Retinal pigment epithelial cell (primary cell): ENCODE data around the gene B9D1.

Experiments
- DNase-seq: peaks from one replicate; pipeline ENCODE4 v3.0.0-alpha.2; 2010; ENCODE audit warnings: low read depth
- H3K4me3 ChIP-seq: 2 replicates; pipeline ENCODE4 v1.5.1; 2011; ENCODE audit warnings: mild to moderate bottlenecking, low read length, control low read depth, moderate library complexity
- CTCF ChIP-seq: conservative IDR thresholded peaks from 2 replicates; pipeline ENCODE4 v1.5.1; 2011; ENCODE audit warnings: low read depth, low read length, control low read depth, inconsistent platforms

Gene B9D1, protein sequence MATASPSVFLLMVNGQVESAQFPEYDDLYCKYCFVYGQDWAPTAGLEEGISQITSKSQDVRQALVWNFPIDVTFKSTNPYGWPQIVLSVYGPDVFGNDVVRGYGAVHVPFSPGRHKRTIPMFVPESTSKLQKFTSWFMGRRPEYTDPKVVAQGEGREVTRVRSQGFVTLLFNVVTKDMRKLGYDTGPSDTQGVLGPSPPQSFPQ

DNA sequence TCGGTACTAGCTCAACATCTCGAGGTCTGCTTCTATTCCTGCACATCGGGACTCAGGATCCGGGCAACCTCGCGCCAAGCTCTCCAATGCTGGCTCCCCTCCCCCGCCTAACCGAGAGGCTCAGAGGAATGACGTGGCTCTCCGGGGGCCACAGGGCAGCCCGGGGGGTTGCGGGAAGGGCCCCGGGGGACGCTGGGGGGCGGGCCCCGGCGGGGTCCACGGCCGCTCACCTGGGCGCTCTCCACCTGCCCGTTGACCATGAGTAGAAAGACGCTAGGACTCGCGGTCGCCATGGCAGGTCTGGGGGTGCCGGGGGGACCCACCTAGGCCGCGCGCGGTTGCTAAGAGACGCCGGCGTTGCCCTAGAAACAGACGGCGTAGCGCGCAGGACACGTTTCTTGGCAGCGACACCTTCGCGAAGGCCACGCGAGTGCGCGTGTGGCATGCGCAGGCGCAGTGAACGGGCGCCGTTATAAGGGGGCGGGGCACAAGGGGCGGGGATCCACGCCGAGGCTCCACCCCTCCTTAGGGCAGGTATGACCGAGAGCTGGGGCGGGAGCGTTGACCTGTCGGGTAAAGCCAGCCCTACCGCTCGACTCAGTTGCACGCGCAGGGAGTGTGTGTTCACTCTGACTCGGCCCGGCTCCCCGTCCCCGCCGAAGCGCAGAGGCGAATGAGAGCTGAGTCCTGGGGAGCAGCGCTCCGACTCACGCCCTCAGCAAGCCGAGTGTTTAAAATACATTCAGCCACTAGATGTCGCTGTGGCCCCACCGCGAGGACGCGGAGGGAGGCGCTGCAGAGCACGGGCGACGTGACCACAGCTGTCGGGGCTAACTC is at the start of gene B9D1:
Gene B9D1 (minus strand): TSS at position 447 of the 837 bp plus-strand sequence. CDS start 154 bp downstream, at position 293.
- TF ChIP-seq CTCF, result peak; percentile 80

GRCh38 chr17:19411631-19412030 is 49.1 kb upstream of the B9D1 start:
- DNase-seq, result no peak

More for the DNA sequence above, at the start of gene B9D1:
- H3K4me3 ChIP-seq, result peak within 1 kb of the TSS; percentile 74
- peak; percentile 57 for DNase-seq

GRCh38 chr17:19410875-19411620 is 48.5 kb upstream of the B9D1 start, which contains the start of gene RNF112:
Gene RNF112, plus strand, starts transcription at chr17:19411232. Its CDS starts 177 bp downstream, at chr17:19411409.
- TF ChIP-seq CTCF, result no peak
- no peak for DNase-seq
- H3K4me3 ChIP-seq, result no peak within 1 kb of the TSS

More at GRCh38 chr17:19411631-19412030, 49.1 kb upstream of the B9D1 start:
- H3K4me3 ChIP-seq, result no peak overlapping the region
- no peak for TF ChIP-seq CTCF

GRCh38 chr17:19410091-19410490 is 47.6 kb upstream of the B9D1 start:
- TF ChIP-seq CTCF, result no peak
- H3K4me3 ChIP-seq, result no peak overlapping the region

GRCh38 chr17:19409509-19409908 is 47.0 kb upstream of the B9D1 start:
- DNase-seq, result no peak
- no peak for TF ChIP-seq CTCF
- no peak overlapping the region for H3K4me3 ChIP-seq

More at GRCh38 chr17:19410091-19410490, 47.6 kb upstream of the B9D1 start:
- no peak for DNase-seq

- DNase-seq, result no peak
- no peak overlapping the region for H3K4me3 ChIP-seq
- no peak for TF ChIP-seq CTCF
These were observed 46.5 kb upstream of the B9D1 start for GRCh38 chr17:19409066-19409465.
